DMS153 treated with DMSO at 0.1 percent for 48 hours (cell line): ENCODE measurements around the gene ARHGAP24.
A peak's percentile ranks its signal among the peaks of the same experiment; 100 is the strongest.

ENCODE experiments used
- DNase-seq: peaks from one replicate; lab custom pipeline; 2025; ENCODE audit not compliant: unreplicated experiment; lab: John Stamatoyannopoulos, UW

The ARHGAP24 gene

DNA sequence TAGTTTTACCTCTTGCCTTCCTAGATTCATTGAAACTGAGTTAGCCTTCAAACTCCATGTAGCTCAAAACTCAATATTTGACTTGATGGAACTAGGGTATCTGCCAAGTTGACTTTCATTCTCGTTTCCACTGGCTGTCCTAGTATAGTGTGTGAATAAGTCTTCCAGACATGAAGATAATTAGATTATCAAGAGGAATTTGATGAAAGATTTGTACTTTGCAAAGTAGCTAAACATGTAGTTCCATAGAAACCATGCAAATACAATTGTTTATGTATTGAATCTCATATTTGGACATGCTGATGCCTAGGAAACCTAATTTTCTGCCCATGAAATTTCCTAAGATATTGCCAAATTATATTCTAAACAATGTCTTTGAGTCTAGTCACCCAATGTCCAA lies 297.5 kb downstream of the ARHGAP24 start:
- no peak for DNase-seq

DNA sequence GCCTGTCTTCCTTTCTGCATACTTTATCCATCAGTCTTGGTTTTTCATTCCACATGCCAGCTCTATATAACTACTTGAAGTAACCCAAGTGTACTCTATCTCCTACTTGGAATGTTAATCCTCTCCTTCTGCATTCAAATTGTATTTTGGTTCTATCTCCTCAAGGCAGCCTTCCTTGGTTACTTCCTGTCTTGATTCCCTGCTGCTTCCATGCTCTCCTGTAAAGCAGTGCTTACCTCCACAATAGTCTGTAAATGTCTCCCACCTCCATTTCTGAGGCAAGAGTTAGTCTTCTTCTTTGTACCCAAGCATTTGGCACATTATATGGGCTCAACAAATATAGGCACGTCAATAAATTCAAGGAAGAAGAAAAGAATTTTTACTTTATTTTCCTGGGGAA lies 298.4 kb downstream of the ARHGAP24 start:
- DNase-seq, result no peak

DNA sequence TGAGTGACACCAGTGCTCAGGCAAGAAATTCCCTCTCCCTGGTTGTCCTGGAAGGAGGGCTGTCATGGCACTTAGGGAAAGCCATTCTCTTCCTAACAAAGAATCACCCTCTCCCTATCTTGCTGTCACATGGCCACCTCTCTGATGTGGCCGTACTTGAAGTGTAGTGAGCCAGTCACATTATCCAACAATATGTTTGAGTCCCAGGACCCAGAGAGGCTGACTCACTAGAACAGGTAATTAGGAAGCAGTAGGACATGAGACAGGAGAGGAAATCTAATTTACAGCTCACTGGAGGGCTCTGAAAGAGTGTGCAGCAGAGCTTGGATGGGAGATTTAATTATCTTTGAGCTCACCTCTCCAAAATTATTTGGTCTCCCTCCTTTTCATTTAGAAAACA lies 299.1 kb downstream of the ARHGAP24 start:
- peak; percentile 25 for DNase-seq

DNA sequence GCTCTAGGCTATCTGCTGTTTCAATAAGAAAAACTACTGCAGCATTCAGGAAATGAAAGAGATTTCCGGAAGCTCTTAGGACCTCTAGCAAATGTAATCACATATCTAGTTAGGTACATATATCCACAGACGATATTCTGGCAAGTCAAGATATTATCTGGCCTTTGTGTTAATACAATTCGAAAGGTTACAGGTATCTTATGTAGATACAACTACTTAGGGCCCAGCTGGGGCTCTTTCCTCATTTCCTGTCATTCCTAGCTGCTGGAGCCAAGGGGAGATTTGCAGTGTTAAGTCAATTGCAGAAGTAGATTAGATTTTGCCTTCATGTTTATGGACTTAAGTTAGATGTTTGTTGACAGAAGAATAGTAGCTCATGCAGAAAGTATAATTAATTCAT lies 299.5 kb downstream of the ARHGAP24 start:
- peak; percentile 30 for DNase-seq

DNA sequence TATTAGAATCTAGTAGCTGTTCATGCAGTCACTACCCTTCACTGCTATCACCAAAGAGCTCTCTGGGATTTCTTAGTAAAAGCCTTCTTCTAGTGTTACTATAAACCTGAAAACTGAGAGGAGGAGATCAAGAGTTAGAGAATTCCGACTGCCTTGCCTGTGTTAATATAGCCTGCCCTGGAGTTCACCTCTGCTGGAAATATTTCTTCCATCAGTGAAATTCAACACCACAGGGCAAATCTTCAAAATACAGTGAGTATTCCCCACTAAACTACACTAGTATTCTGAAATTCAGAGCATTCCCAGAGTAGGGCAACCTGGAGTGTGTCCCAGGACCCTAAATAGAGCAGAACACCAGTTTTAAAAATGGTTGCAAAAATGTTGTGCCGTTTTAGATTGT lies 301.1 kb downstream of the ARHGAP24 start:
- DNase-seq, result no peak

DNA sequence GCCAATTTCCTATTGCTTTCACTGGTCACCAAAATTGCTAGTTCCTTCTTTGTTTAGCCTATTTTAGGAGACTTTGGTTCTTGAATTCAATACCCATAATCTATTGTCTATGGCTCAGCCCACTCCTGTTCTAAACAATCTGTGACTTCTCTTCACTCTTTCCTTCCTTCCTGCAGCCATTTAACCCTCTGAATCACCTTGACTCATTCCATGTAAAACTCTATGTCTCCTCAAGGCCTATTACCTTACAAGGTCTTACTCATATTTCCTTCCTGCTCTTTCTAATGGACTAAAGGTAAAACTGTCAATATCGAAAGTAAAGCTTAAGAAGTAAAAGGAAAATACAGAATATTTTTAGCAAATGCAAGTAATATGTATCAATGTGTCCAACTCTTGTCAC lies 301.6 kb downstream of the ARHGAP24 start:
- DNase-seq, result no peak

DNA sequence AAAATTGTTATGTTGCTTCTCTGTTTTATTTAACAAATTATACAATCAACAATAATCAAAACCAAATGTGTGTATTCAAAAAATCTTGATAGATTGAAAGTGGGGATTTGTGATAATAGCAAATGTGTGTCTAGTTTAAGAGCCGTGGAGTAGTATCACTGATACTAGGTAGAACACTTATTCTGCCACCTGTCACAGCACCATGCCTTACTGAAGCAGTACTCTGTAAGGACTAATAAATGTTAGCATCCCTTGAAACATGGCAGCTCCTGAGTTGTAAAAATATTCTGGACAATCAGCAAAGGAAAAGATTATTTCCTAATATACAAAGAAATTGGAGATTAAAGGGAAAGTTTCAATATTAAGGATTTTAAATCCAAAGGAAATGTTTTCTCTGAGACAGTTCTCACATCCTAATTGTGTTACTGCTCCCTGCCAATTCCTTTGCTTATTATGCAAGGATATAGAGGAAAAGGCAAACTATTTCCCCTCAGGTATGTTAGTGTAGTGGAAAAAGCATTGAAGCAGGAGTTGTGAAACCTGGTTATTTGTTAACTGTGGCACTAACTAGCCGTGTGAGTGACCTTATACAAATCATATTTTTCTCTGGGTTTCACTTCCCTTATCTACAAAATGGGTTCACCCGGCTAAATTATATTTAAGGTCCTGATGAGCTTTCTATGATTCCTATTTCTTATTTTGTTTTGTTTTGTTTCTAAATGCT lies 303.1 kb downstream of the ARHGAP24 start:
- no peak for DNase-seq

DNA sequence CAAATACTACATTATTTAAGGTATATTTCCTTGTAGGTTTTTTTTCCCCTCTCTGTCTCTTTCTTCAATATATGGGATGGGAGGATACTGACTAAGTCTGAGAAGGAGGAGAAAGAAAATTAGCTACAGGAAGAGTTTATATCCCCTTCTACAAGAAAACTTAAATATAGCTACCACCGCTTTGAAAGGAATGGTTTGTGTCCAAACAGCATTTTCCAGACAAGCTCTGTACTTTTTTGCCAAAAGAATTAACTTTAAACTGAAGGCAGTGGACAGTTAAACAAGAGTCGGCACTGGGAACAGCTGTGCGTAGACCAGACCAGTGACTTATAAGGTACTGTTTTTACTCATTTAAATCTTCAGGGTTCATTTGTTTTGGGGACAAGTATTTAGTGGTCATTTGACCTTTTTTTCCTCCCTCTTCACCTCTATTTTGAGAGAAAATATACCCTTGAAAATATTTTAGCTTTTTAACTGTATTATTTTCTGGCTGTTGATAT lies 303.7 kb downstream of the ARHGAP24 start:
- no peak for DNase-seq

DNA sequence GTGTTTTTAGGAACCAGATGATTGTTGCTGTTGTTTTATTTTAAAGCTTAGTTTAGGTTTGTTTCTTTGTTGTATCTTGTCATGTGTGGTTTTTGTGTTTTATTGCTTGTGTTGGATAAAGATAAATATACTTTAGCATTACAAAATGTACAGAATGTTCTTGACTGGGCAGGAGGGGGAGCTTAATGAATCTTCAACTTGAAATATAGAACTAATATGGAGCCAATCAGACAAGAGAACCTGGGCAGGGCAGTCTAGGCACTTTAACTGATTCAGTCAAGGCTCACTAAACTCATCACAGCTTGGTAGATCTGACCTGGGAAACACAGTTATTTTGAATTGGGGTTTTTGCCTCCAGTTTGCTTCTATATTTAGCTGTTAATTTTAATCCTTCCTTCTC lies 304.2 kb downstream of the ARHGAP24 start:
- DNase-seq, result no peak

DNA sequence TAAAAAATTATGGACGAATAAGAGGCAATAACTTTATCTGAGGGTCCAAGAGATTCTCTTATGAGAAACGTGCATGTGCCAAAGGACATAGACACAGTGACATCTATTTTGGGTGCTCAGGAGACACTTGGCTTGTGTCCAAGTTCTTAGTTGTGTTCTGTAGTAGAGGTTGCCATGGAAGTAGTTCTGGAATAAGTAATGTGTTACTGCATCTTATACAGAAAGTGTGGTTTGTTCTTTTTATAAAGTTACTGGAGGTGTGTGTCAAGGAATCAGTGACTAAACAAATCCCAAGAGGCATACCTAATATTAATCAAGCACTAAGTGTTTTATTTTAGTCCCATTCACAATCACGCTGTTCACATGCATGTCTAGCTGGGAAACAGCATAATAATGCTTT lies 305.7 kb downstream of the ARHGAP24 start:
- DNase-seq, result no peak

DNA sequence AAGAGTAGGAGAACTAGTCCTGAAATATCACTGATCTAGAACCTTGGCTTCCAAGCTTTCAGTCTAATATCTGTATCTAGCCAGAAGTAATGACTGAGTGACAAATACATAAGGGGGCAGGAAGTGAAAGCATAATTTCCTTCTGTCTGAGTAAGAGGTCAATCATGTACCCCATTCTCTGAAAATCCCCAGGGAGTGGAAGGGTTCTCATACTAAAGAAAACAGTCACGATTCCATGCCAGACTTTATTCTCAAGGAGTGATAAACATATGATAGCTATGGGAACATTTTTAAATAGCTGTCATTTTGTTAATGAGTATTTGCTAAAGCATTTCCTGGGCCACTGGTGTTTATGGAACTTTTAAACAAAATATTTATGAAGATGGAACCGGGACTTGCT lies 308.5 kb downstream of the ARHGAP24 start:
- DNase-seq, result no peak

DNA sequence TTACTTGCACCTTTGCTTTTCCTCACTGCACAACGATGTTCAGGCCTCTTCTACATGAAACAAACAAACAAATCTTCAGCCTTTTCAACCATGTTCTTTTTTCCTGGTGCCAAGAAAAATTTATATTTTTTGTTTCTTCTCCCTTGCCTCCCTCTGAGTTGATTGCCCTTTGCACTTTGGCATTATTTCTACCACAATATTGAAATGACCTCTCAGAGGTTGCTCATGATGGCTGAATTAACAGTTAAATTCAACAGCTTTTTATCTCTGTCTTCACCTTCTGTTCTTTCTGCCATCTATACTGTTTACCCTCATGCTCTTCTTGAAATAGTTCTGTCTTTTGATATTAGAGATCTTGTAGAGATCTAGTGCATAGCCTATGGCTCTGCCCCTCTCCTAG lies 308.9 kb downstream of the ARHGAP24 start:
- no peak for DNase-seq

DNA sequence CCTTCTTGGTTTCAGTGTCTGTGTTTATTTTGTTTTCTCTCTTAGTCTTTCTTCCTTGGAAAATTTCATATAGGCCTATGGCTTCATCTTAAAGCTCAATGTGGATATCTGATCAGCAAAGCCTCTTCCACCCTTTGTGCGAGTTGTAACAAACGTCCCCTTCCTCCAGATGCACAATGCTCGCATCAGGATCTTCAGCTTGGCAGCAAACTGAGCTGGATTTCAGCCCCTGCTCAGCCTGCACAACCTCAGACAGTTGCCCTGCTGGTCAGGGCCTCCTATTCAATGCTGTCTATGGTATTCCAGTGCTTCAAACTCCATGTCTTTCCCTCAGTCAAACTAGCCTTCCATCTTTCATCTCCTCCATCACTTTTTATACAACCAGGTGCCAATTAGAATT lies 309.4 kb downstream of the ARHGAP24 start:
- no peak for DNase-seq

DNA sequence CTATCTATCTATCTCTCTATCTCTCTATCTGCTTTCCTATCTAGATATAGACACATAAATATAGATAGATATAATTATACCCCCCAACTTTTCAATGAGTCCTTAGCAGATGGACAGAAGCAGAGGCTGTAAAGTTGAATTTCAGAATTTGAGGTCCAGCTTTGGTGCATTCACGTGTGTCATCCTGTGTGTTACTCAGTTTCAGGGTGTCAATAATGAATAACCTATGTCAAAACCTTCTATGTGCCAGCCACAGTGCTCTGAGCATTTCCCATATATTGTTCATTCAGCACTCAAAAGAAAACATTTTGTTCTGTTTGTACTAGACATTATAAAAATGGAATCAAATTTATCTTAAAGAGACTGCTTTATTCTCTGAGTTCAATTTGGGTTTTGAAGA lies 310.0 kb downstream of the ARHGAP24 start:
- DNase-seq, result no peak

DNA sequence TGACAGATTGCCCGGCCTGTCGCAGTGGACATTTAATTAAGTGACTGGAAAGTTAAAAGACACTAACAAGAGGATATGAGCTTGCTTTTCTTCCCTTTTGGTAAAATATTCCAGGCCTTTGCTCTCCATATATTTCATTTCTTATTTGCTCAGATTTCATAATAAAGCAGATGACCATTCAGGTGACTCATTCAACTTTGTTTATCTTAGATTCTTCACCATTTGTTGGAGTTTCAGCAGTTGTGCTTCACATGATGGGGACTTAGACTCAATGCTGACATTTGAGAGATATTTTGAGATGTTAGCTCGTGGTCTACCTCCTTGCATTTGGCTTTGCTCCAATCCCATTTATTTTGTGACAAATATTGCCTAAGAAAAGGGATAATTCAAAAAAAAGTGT lies 312.2 kb downstream of the ARHGAP24 start:
- no peak for DNase-seq

DNA sequence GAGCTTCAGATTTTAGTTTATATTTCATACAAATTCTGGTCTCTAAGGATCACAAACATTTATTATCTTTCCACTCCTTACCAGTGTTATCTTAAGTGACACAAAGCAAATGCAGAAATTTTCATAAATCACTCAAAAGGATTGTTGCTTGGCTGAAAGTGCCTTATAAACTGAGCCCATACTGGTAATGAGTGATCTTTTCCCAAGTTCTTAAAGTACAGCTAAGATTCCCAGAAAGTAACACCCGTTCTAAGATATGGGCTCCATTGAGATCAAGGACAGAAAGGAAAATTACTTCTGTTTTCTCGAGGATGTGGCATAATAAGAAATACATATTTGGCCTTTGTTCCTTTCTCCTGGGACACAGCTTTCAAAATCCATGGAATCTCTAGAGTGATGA lies 313.7 kb downstream of the ARHGAP24 start:
- no peak for DNase-seq

DNA sequence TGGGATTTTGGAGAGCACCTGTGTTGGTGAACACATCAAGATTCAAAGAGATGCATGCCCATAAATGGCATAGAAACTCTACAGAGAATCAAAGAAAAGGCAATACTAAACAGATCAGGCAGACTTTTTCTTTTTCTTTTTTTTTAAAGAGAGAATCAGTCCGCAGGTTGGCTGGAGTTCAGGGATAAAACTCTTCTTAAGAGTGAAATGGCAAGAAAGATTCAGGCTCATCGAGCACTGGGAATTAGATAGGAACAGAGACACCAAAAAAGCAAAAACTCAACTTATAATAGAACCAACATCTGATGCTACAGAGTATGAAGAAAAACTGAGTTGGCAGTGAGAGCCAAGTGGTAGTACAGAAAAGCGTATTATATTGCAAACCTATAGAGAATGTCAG lies 314.3 kb downstream of the ARHGAP24 start:
- DNase-seq, result no peak

DNA sequence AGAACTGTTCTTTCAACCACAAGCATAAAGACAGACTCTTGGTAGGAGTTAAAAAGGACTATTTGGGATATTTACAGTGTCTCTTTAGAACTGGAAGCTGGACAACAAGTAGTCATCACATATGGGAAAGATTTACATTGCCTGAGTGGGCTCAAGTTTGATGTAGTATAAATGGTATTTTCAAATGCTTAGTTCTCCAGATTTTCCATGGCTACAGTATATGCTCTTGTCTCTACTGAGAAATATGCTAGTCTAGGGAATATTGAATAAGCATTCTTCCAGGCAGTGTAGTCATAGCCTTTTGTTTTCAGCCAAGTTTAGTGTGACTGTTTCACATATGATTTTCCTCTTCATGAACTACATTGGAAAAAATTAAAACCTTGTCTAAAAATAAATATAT lies 315.6 kb downstream of the ARHGAP24 start:
- no peak for DNase-seq

DNA sequence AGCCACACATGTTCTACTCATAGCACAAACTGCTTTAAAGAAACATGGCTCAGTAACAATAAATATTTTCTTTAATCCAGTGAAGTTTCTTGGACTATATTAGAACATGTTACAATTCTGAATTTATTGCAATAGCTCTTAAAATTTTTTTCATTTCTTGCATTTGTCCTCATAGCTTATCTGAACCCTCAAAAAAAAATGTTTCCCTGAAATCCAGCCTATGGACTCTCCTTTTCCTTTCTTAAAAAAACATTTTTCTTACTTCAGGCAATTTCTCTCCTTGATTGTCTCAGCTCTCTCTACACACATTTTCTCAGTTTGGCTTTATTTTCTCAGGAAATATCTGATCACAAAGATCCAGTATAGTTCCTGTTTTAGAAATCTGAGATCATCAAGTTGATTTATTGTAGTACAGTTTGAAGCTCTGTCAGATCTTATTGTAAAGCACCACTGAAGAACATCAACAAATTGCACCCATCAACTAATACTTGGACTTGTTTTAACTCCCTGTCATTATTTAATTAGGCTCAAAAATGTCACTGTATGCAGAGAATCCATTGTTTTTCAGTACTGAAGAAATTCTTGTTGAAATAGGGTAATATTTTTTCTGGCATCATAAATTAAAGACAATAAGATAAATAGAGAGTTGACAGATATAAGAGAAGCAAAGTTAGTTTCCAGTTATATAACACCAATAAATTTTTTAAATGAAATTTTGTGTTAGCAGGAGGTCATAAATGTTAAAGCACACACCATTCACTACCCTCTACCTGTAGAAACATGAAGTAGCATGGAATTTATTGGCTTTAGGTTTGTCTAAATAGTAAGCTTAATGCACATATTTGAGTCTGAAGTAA lies 317.7 kb downstream of the ARHGAP24 start:
- no peak for DNase-seq

DNA sequence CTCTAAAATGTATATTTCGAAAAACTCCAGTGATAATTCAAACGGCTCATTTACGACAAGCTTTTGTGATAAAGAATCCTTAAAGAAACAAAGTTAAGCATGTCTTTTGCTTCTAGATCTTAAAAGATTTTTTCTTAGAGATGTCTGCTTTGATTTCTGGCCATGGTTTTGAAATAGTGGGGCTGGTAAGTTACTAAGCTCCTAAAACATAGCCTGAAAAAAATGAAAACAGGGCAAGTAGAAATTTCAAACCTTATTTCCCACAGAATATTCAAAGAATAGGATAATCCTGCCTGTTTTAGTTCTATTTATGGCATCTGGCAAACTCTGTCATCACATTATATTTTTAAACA lies 318.3 kb downstream of the ARHGAP24 start:
- no peak for DNase-seq

DNA sequence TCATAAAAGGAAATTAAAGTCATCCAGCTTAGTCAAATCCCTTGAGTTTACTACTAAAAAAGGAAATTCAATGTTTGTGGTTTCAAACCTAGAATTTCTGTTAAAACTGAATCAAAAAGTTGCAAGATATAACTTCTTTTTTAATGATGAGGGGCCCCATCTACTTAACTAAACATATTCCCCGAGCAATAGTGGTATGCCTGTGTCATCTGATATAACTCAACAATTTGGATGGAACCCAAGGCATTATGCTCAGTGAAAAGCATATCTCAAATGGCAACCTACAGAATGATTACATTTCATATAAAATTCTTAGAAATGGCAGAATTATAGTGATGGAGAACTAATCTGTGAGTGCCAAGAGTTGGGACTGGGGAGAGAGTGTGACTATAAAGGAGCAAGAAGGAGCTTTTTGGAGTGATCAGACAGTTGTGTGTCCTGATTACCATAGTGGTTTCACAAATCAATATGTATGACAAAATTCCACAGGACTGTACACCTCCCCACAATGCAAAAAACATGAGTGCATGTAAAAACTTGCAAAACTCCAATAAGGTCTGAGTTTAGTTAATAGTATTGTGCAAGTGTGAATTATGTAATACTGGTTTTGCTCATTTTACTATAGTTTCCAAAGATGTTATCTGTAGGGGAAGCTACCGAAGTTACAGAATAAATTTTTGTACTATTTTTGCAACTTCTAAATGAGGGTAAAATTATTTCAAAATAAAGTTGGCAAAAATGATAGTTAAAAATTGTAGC lies 323.2 kb downstream of the ARHGAP24 start:
- no peak for DNase-seq

DNA sequence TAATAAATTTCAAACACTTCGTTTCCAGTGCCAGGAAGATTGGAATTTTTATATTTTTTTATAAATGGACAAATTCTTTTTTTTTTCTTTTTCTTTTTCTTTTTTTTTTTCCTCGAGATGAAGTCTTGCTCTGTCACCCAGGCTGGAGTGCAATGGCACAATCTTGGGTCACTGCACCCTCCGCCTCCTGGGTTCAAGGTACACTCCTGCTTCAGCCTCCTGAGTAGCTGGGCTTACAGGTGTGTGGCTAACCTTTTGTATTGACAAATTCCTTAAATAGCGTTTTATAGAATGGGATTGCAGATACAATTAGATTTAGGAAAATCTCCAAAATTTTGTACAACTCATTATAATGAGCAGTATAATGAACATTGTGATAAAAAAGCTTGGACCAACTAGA lies 328.9 kb downstream of the ARHGAP24 start:
- no peak for DNase-seq
